ENCODE data around the gene TRAPPC3. TPM values are rescaled to one million over a fixed set of nuclear protein-coding genes. Genes with fewer than 3 reads are reported as not detected.

Gene TRAPPC3
- total RNA-seq, 4 donors from 2014 or later = 10.6 to 70.6 (median 38.1) TPM

DNA sequence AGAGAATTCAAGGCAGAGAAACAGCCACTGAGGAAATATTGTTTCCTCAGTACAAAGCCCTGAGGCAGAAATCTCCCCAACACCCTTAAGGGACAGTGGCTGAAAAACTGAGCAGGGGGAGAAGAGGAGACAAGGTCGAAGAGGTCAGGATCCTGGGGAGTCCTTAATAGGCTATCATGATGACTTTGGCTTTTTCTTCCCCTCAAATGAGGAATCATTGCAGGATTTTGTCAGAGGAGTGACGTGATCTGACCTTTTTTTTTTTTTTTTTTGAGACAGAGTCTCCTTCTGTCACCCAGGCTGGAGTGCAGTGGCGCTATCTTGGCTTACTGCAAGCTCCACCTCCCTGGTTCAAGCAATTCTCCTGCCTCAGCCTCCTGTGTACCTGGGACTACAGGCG lies 16.9 kb upstream of the TRAPPC3 start:
- H3K27me3 ChIP-seq = no peaks in the 10 kb centered on the region
- intact Hi-C loops (cut with DNase I; ENCODE audit: low total_unique reads) = no loop called here

DNA sequence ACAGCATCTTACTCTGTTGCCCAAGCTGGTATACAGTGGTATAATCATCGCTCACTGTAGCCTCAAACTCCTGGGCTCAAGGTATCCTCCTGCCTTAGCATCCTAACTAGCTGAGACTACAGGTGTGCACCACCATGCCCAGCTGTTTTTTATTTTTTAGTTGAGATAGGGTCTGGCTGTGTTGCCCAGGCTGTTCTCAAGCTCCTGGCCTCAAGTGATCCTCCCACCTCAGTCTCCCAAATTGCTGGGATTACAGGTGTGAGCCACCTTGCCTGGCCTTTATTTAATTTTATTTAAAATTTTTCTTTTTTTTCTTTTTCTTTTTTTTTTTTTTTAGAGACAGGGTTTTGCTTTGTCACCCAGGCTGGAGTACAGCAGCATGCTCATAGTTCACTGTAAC lies 15.9 kb upstream of the TRAPPC3 start:
- H3K9me3 ChIP-seq = no peaks in the 10 kb centered on the region
- no peak for TF ChIP-seq POLR2A (IDR thresholded peaks at IDR 0.05)
- TF ChIP-seq, protein P1, sequence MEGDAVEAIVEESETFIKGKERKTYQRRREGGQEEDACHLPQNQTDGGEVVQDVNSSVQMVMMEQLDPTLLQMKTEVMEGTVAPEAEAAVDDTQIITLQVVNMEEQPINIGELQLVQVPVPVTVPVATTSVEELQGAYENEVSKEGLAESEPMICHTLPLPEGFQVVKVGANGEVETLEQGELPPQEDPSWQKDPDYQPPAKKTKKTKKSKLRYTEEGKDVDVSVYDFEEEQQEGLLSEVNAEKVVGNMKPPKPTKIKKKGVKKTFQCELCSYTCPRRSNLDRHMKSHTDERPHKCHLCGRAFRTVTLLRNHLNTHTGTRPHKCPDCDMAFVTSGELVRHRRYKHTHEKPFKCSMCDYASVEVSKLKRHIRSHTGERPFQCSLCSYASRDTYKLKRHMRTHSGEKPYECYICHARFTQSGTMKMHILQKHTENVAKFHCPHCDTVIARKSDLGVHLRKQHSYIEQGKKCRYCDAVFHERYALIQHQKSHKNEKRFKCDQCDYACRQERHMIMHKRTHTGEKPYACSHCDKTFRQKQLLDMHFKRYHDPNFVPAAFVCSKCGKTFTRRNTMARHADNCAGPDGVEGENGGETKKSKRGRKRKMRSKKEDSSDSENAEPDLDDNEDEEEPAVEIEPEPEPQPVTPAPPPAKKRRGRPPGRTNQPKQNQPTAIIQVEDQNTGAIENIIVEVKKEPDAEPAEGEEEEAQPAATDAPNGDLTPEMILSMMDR (IDR thresholded peaks at IDR 0.05) = no peak
- H3K27me3 ChIP-seq = no peaks in the 10 kb centered on the region
- H3K4me1 ChIP-seq = peaks cover 3 to 27% of the 10 kb centered on the region in 2 donors
- H3K36me3 ChIP-seq = no peaks in the 10 kb centered on the region
- no peak for DNase-seq
- no peak overlapping the region for H3K4me3 ChIP-seq
- intact Hi-C loops (cut with DNase I; ENCODE audit: low total_unique reads) = no loop called here
- no peak overlapping the region for H3K27ac ChIP-seq

More for the DNA sequence above, 16.9 kb upstream of the TRAPPC3 start:
- Histone ChIP-seq H3K36me3 (no peaks in the 10 kb centered on the region), H3K9me3 (no peaks in the 10 kb centered on the region), H3K4me1 (peaks cover 3 to 17% of the 10 kb centered on the region in 2 donors), H3K4me3 (no peak overlapping the region), H3K27ac (no peak overlapping the region)
- DNase-seq = no peak
- TF ChIP-seq, protein P1 (IDR thresholded peaks at IDR 0.05) = no peak
- TF ChIP-seq POLR2A (IDR thresholded peaks at IDR 0.05) = no peak

DNA sequence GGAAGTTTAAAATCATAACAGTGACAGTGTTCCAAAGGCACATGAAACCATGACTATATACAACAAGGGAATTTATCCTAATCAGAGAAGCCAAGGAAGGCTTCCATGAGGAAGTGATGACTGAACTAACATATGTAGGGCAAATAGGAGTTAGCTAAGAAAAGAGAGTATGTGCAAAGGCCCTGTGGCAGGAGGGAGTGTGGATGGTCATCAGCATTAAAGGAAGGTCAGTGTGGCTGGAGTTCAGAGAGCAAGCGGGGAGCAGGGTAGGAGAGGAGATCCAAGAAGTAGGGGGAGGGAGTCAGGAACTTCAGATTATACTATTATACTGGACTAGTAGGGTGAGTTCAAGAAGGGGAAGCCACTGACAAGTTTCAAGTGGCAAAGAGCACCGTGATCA lies 15.1 kb upstream of the TRAPPC3 start:
- Histone ChIP-seq H3K36me3 (no peaks in the 10 kb centered on the region), H3K4me3 (no peak overlapping the region), H3K27me3 (no peaks in the 10 kb centered on the region), H3K9me3 (no peaks in the 10 kb centered on the region), H3K27ac (no peak overlapping the region), H3K4me1 (peaks cover 3 to 34% of the 10 kb centered on the region in 2 donors)
- intact Hi-C loops (cut with DNase I; ENCODE audit: low total_unique reads) = no loop called here
- TF ChIP-seq POLR2A (IDR thresholded peaks at IDR 0.05) = no peak
- TF ChIP-seq, protein P1 (IDR thresholded peaks at IDR 0.05) = no peak
- DNase-seq = no peak

DNA sequence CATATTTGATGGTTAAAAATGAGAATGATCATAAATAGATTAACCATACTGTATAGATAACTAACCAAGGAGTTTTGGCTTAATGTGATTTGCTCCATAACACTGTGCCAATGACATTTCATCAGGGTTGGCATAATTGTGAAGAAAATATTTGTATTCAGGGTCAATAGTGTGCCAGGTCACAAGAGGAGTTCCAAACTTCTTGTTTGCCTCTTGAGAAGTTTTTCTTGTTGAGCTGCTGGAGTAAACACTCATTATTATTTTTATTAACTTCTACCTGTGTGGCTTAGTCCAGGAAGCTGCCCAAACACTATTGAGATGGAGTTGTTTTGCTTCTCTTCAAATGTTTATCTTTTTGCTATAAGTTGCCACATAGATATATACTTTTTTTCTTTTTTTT lies 14.1 kb upstream of the TRAPPC3 start:
- Histone ChIP-seq H3K36me3 (no peaks in the 10 kb centered on the region), H3K4me1 (peaks cover 3 to 42% of the 10 kb centered on the region in 2 donors), H3K27me3 (no peaks in the 10 kb centered on the region), H3K4me3 (no peak overlapping the region), H3K27ac (peak overlapping the region in 1 of 2 donors; percentile 100), H3K9me3 (no peaks in the 10 kb centered on the region)
- intact Hi-C loops (cut with DNase I; ENCODE audit: low total_unique reads) = no loop called here
- no peak for DNase-seq
- TF ChIP-seq, protein P1 (IDR thresholded peaks at IDR 0.05) = no peak
- no peak for TF ChIP-seq POLR2A (IDR thresholded peaks at IDR 0.05)

DNA sequence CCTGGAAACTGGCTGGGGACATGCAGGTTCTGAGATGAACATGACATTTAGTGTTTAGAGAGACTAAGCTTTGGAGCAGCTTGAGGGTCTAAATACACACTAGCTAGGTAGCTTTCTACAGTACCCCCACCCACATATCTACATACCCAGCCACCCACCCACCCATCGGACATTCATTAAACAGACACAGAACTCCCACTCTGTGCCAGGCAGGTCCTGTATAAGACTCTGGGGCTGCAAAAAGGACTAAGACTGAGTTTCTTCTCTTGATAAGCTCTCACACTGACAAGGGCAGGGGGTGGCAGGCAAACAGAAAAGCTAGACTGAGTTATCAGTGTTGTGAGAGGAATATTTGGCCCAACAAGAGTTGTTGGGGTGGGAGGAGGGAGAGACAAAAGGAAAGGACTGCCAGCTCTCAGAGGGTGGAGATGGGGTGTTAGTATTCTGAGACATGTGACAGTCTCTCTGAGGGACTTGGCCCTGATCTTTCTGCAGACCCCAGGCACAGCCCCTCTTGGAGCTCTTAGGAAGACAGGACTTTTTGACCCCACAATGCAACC lies 13.5 kb upstream of the TRAPPC3 start:
- Histone ChIP-seq H3K9me3 (no peaks in the 10 kb centered on the region), H3K27me3 (no peaks in the 10 kb centered on the region), H3K27ac (peak overlapping the region in 1 of 2 donors; percentile 100), H3K36me3 (no peaks in the 10 kb centered on the region), H3K4me1 (peaks cover 3 to 49% of the 10 kb centered on the region in 2 donors), H3K4me3 (no peak overlapping the region)
- intact Hi-C loops (cut with DNase I; ENCODE audit: low total_unique reads) = no loop called here
- TF ChIP-seq, protein P1 (IDR thresholded peaks at IDR 0.05) = no peak
- no peak for TF ChIP-seq POLR2A (IDR thresholded peaks at IDR 0.05)
- DNase-seq = no peak
